Cardiac muscle cell (in vitro differentiated cells and primary cell): Measurements from ENCODE around the gene RTN1. TPM values are rescaled to one million over a fixed set of nuclear protein-coding genes. Genes with fewer than 3 reads are reported as not detected.

Experiments
- DNase-seq, 2 donors: peaks; one replicate each; pipeline versions ENCODE4 v3.0.0 to v3.0.0-alpha.2; 2010 to 2017; ENCODE audit warnings: low read depth in 1 of 2, low spot score in 1 of 2
- H3K27ac ChIP-seq: fragments of 200-600 bp; sonication (generic); 2 replicates; pipeline ENCODE4 v1.5.1; 2016
- H3K27me3 ChIP-seq: fragments of 200-600 bp; sonication (generic); 2 replicates; pipeline ENCODE4 v1.6.0; 2016; ENCODE audit warnings: control low read depth
- H3K36me3 ChIP-seq: fragments of 200-600 bp; sonication (generic); 2 replicates; pipeline ENCODE4 v1.5.1; 2016; ENCODE audit warnings: control low read depth
- H3K4me1 ChIP-seq: fragments of 200-600 bp; sonication (generic); 2 replicates; pipeline ENCODE4 v1.8.1; 2017; ENCODE audit warnings: low read depth, mild to moderate bottlenecking, mixed run types
- H3K4me3 ChIP-seq: fragments of 200-600 bp; sonication (generic); 2 replicates; pipeline ENCODE4 v1.5.1; 2016; ENCODE audit warnings: mild to moderate bottlenecking
- H3K9me3 ChIP-seq: fragments of 200-600 bp; sonication (generic); 2 replicates; pipeline ENCODE4 v1.5.1; 2017; ENCODE audit warnings: low read depth, mild to moderate bottlenecking, control low read depth
- polyA plus RNA-seq: library from polyadenylated mRNA; unstranded; fragments of >200 nt; fragmentation: Nextera tagmentation; extraction: Ambion mirVana; gene quantifications from 2 replicates; pipeline ENCODE4 v1.2.1, GENCODE V29; 2016
- total RNA-seq: library from RNA; depleted of rRNA; stranded (reverse); fragments of >200 nt; gene quantifications from 2 replicates; pipeline ENCODE4 v1.2.3, GENCODE V29; 2016
- TF ChIP-seq, protein P1 (sequence below): IDR thresholded peaks from 2 replicates; pipeline ENCODE4 v1.5.1; 2012; ENCODE audit warnings: low read depth, mild to moderate bottlenecking, low read length

The RTN1 gene
- total and polyA plus RNA-seq, 2 experiments from 2014 or later, result 1.5 to 3.4 TPM

DNA sequence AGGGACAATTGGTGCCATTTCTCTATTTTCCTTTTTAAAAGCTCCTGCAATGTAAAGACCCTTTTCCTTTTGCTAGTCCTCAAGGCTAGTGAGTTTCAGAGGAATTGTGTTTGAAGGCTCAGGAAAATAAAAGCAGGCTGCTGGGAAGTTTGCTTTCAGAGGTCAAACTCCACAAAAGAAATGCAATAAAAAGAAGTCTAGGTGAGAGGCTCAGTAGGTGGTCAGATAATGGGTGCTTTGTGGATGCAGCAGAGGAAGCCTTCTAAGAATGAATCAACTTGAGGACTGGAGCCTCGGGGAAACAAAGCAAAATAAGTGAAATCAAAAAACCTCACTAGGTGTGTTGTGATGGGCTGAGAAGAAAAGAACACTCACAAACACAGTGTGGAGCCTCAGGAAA is 304.3 kb downstream of the RTN1 start:
- Histone ChIP-seq H3K9me3 (no peaks in the 10 kb centered on the region), H3K27ac (no peak overlapping the region), H3K4me1 (no peaks in the 10 kb centered on the region), H3K4me3 (no peak overlapping the region), H3K27me3 (no peaks in the 10 kb centered on the region), H3K36me3 (no peaks in the 10 kb centered on the region)
- TF ChIP-seq, protein P1, sequence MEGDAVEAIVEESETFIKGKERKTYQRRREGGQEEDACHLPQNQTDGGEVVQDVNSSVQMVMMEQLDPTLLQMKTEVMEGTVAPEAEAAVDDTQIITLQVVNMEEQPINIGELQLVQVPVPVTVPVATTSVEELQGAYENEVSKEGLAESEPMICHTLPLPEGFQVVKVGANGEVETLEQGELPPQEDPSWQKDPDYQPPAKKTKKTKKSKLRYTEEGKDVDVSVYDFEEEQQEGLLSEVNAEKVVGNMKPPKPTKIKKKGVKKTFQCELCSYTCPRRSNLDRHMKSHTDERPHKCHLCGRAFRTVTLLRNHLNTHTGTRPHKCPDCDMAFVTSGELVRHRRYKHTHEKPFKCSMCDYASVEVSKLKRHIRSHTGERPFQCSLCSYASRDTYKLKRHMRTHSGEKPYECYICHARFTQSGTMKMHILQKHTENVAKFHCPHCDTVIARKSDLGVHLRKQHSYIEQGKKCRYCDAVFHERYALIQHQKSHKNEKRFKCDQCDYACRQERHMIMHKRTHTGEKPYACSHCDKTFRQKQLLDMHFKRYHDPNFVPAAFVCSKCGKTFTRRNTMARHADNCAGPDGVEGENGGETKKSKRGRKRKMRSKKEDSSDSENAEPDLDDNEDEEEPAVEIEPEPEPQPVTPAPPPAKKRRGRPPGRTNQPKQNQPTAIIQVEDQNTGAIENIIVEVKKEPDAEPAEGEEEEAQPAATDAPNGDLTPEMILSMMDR, result no peak
- DNase-seq, result no peak

- Histone ChIP-seq H3K36me3 (no peaks in the 10 kb centered on the region), H3K27ac (no peak overlapping the region)
- TF ChIP-seq, protein P1, result no peak
Observed at GRCh38 chr14:59565087-59565486, 305.5 kb downstream of the RTN1 start.

GRCh38 chr14:59564366-59564765 is 306.2 kb downstream of the RTN1 start:
- TF ChIP-seq, protein P1, result no peak
- no peak for DNase-seq
- no peaks in the 10 kb centered on the region for H3K9me3 ChIP-seq
- H3K36me3 ChIP-seq, result no peaks in the 10 kb centered on the region
- H3K27ac ChIP-seq, result no peak overlapping the region
- H3K4me3 ChIP-seq, result no peak overlapping the region
- H3K27me3 ChIP-seq, result no peaks in the 10 kb centered on the region
- H3K4me1 ChIP-seq, result no peaks in the 10 kb centered on the region

More at GRCh38 chr14:59565087-59565486, 305.5 kb downstream of the RTN1 start:
- H3K4me1 ChIP-seq, result no peaks in the 10 kb centered on the region
- no peak overlapping the region for H3K4me3 ChIP-seq
- H3K27me3 ChIP-seq, result no peaks in the 10 kb centered on the region
- no peaks in the 10 kb centered on the region for H3K9me3 ChIP-seq
- DNase-seq, result no peak

DNA sequence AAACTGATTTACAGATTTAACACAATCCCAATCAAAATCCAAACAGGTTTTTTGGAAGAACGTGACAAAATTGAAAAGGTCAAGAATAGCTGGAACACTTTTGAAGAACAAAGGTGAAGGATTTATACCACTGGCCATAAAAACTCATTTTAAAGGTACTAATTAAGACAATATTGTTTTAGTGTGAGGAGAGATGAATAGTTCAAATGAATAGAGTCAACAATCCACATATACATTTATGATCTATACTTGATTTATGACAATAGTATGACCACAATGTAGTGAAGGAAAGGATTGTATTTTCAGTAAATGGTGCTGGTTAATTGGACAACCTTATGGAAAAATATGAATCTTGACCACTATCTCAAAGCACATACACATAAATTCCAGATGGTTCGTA is 323.3 kb downstream of the RTN1 start:
- Histone ChIP-seq H3K9me3 (no peaks in the 10 kb centered on the region), H3K4me1 (no peaks in the 10 kb centered on the region), H3K27ac (no peak overlapping the region), H3K36me3 (no peaks in the 10 kb centered on the region), H3K27me3 (no peaks in the 10 kb centered on the region), H3K4me3 (no peak overlapping the region)
- TF ChIP-seq, protein P1, result no peak
- DNase-seq, result no peak

Other genes with a start within 250 kb of the RTN1 start
- 0.24 and 2.6 TPM in 2 replicates for gene LRRC9, start 49.4 kb upstream of the RTN1 start, total RNA-seq
- 0.80 and 1.2 TPM in 2 replicates for gene LRRC9, start 49.4 kb upstream of the RTN1 start, polyA plus RNA-seq
- 54.9 and 129 TPM in 2 replicates for gene PCNX4, start 221.1 kb upstream of the RTN1 start, total RNA-seq
- gene PCNX4, start 221.1 kb upstream of the RTN1 start, polyA plus RNA-seq, result 39.7 and 53.0 TPM in 2 replicates